ENCODE data around the gene FOXRED1. TPM values are rescaled to one million over a fixed set of nuclear protein-coding genes. Genes with fewer than 3 reads are reported as not detected.

The FOXRED1 gene
- total and polyA plus RNA-seq, 2 of the 4 experiments (the other 2 are of a cell fraction): 15.1 to 28.3 TPM

- peak overlapping the region; percentile 94 for H4K5ac ChIP-seq (ENCODE audit: low read depth, low read length)
- ATAC-seq (ENCODE audit: low read depth) (peak; percentile 54), DNase-seq (no peak)
- H3K4me3 ChIP-seq (ENCODE audit: insufficient read depth, low read depth, low read length): peak overlapping the region; percentile 86
- peak overlapping the region; percentile 83 for H2BK5ac ChIP-seq (ENCODE audit: low read depth, low read length, poor library complexity, severe bottlenecking)
- peaks cover 15% of the 10 kb centered on the region for H3K9me1 ChIP-seq (ENCODE audit: insufficient read depth, low read length)
- dilution Hi-C loops (cut with HindIII; ENCODE audit: low sequenced_read_pairs, unreplicated experiment): no loop called here
- H4K20me1 ChIP-seq (ENCODE audit: insufficient read depth, low read length): peaks cover 5% of the 10 kb centered on the region; the same call in 1 of the 2 replicates
- intact Hi-C loops (cut with micrococcal nuclease): no loop called here
- peak overlapping the region; percentile 45; the same call in 1 of the 3 replicates for H2BK15ac ChIP-seq (ENCODE audit: low read depth, low read length)
- H3K27ac ChIP-seq (ENCODE audit: insufficient read depth, low read length): peak overlapping the region; percentile 97
- BruUV-seq (replicated peaks): no TSS peak
- no peaks in the 10 kb centered on the region for H3K27me3 ChIP-seq (ENCODE audit: control insufficient read depth, insufficient read depth, low read length)
- peaks cover 42% of the 10 kb centered on the region for H3K36me3 ChIP-seq (ENCODE audit: control insufficient read depth, insufficient read depth, low read length)
- H3K14ac ChIP-seq (replicated peaks; ENCODE audit: low read depth, low read length): peak overlapping the region; percentile 100
- H3K4me1 ChIP-seq (ENCODE audit: control insufficient read depth, insufficient read depth, low read length): peaks cover 3% of the 10 kb centered on the region; the same call in 1 of the 2 replicates
- H3K56ac ChIP-seq (ENCODE audit: extremely low read depth, insufficient read depth, low read length): peak overlapping the region; percentile 98
- peak overlapping the region; percentile 99 to 100 for H4K8ac ChIP-seq (ENCODE audit: low read depth in 2 of 2, low read length in 2 of 2)
- peak overlapping the region; percentile 99 for H3K9ac ChIP-seq (ENCODE audit: low read depth, low read length)
- H3K18ac ChIP-seq (ENCODE audit: low read depth, low read length): peak overlapping the region; percentile 91
- H3K9me3 ChIP-seq (ENCODE audit: control insufficient read depth, insufficient read depth, low read length): no peaks in the 10 kb centered on the region
- H4K91ac ChIP-seq (ENCODE audit: insufficient read depth, low read depth, low read length): peak overlapping the region; percentile 98
- peak overlapping the region; percentile 99 for H3K4ac ChIP-seq (ENCODE audit: low read depth, low read length)
- H3K4me2 ChIP-seq (ENCODE audit: low read depth, low read length): peak overlapping the region; percentile 93
- H2AFZ ChIP-seq (replicated peaks; ENCODE audit: low read length, poor library complexity): peak overlapping the region; percentile 98
- in situ Hi-C loops (cut with MboI; ENCODE audit: low sequenced_read_pairs): no loop called here
- H2AK5ac ChIP-seq (ENCODE audit: low read depth, low read length): peak overlapping the region; percentile 94
- no peak for TF ChIP-seq RAD21 (IDR thresholded peaks at IDR 0.05; ENCODE audit: low read length)
- TF ChIP-seq ELK1 (IDR thresholded peaks at IDR 0.05; ENCODE audit: borderline replicate concordance, low read depth, low read length): no peak
- TF ChIP-seq MAFK (IDR thresholded peaks at IDR 0.05; ENCODE audit: low read depth, low read length): no peak
- TF ChIP-seq CEBPB (IDR thresholded peaks at IDR 0.05; ENCODE audit: low read depth, low read length): no peak
- TF ChIP-seq SMC3 (IDR thresholded peaks at IDR 0.05; ENCODE audit: low read depth, low read length): no peak
- TF ChIP-seq CTCF (conservative IDR thresholded peaks at IDR 0.05; ENCODE audit: low read depth, low read length): no peak
- TF ChIP-seq CHD1 (IDR thresholded peaks at IDR 0.05; ENCODE audit: low read depth, low read length): no peak
- no peak for TF ChIP-seq MXI1 (IDR thresholded peaks at IDR 0.05; ENCODE audit: borderline replicate concordance, low read depth, low read length)
- no peak for TF ChIP-seq NFE2L2 (IDR thresholded peaks at IDR 0.05; ENCODE audit: low read depth, low read length)
- no peak for TF ChIP-seq BHLHE40 (IDR thresholded peaks at IDR 0.05; ENCODE audit: low read depth, low read length)
- TF ChIP-seq USF2 (IDR thresholded peaks at IDR 0.05; ENCODE audit: low read depth, low read length): no peak
- TF ChIP-seq FOS (IDR thresholded peaks at IDR 0.05; ENCODE audit: low read depth, low read length): no peak
- no peak for TF ChIP-seq RFX5 (IDR thresholded peaks at IDR 0.05; ENCODE audit: low read depth, low read length)
- no peak for TF ChIP-seq RCOR1 (IDR thresholded peaks at IDR 0.05; ENCODE audit: insufficient replicate concordance, low read length)
- TF ChIP-seq MAZ (IDR thresholded peaks at IDR 0.05; ENCODE audit: borderline replicate concordance, low read depth, low read length): no peak
- POLR2A ChIA-PET (ENCODE audit: unreplicated experiment): no interaction called here
- CTCF ChIA-PET: no interaction called here
- WGBS, 2 experiments (ENCODE audit: extremely low coverage in 2 of 2, insufficient read length in 1 of 2): 0% methylated on average over 3 of the region's 23 CpGs; no CpG with 5 or more reads in 1 of the 2 experiments
- peaks cover 46 to 79% of the 10 kb centered on the region in 2 experiments for H3K79me1 ChIP-seq (ENCODE audit: low read depth in 1 of 2, low read length in 2 of 2)
- H2BK120ac ChIP-seq (ENCODE audit: low read depth, low read length): peak overlapping the region; percentile 85
- peak overlapping the region; percentile 99 for H3K23ac ChIP-seq (ENCODE audit: low read depth, low read length)
- peak overlapping the region; percentile 50; the same call in 1 of the 2 replicates for H2BK20ac ChIP-seq (ENCODE audit: low read depth, low read length)
- H2AK9ac ChIP-seq (replicated peaks; ENCODE audit: low read depth, low read length, poor library complexity): peak overlapping the region; percentile 97
Observed at GRCh38 chr11:126268361-126268707, 620 bp upstream of the FOXRED1 start.

Measured in IMR-90 (cell line).